ENCODE data around the gene ATP6V0A1.

The ATP6V0A1 gene

DNA sequence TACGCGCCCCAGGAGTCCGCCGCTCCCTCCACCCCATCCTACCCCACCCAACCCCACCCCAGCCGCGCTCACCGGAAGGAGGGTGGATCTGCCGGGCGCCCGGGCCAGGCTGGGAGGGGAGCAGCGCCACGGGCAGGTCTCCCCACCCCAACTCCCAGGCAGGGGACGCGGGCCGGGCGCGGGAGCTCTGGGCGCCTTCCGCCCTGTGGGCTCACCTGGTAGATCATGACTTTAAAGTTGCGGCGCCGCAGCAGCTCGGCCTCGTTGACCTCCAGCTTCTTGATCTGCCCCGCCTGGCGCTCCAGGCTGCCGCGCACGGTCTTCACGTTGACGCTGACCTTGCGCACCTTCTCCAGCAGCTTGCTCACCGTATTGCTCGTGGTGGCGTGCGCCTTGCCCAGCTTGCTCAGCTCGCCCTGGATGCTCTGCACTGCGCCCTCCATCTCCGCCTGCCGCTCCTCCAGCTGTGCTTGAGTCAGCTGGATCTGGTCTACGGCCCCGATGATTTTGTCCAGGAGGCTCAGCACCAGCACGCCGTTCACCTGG lies 36.2 kb upstream of the ATP6V0A1 start:
- Histone ChIP-seq H3K4me1 (ENCODE audit: control insufficient read depth in 1 of 2, insufficient read depth in 2 of 2, low read length in 2 of 2) (peaks cover 0 to 22% of the 10 kb centered on the region in 2 donors), H3K27ac (ENCODE audit: low read length) (peak overlapping the region; percentile 82), H3K9me3 (ENCODE audit: control insufficient read depth in 1 of 2, low read length in 2 of 2) (no peaks in the 10 kb centered on the region), H3K4me3 (ENCODE audit: low read depth in 1 of 2, low read length in 2 of 2) (peak overlapping the region; percentile 79 to 97), H3K36me3 (ENCODE audit: control insufficient read depth in 1 of 2, insufficient read depth in 2 of 2, low read length in 2 of 2) (no peaks in the 10 kb centered on the region), H3K27me3 (ENCODE audit: low read depth, low read length) (no peaks in the 10 kb centered on the region)

DNA sequence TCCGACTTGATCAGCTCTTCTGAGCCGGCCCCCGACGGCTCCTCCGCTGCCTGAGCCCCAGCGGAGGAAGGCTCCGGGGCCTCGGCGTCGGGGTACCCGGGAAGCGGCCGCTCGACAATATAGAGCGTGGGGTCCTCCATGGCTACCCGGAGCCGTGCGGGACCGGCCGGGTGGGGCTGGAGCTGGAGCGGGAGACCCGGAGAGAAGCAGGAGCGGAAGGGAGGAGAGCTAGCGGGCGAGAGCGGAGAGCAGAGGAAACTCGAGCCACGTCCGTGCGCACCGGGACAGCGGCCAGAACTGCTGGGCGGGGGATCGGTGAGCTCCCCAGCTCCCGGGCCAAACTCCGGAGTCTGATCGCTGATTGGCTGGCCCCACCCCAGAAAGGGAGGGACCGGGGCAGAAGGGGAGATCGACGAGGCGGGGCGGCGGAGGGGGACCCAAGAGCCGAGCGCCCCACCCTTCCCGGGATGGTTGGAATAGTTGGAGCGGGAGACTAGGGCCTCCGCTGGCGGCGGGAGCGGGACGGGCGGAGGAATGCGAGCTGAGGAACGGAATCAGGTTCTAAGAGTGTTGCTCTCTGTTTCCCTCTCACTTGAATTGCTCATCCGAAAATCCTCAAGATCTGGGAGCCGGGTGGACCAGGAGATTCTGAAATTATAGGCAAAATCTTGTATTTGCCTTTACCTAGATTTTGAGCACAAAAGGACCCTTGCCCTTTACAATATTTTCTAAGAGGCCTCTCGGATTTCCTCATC lies 35.5 kb upstream of the ATP6V0A1 start, which contains the start of gene CAVIN1:
TSS of gene CAVIN1 (minus strand) at position 299 of the 755 bp plus-strand sequence. CDS start at position 140, 159 bp downstream.
- Histone ChIP-seq H3K27me3 (ENCODE audit: low read depth, low read length) (no peaks in the 10 kb centered on the region), H3K27ac (ENCODE audit: low read length) (peak within 1 kb of the TSS; percentile 83), H3K4me1 (ENCODE audit: control insufficient read depth in 1 of 2, insufficient read depth in 2 of 2, low read length in 2 of 2) (peaks cover 0 to 18% of the 10 kb centered on the region in 2 donors), H3K4me3 (ENCODE audit: low read depth in 1 of 2, low read length in 2 of 2) (peak within 1 kb of the TSS; percentile 79 to 97), H3K9me3 (ENCODE audit: control insufficient read depth in 1 of 2, low read length in 2 of 2) (no peaks in the 10 kb centered on the region), H3K36me3 (ENCODE audit: control insufficient read depth in 1 of 2, insufficient read depth in 2 of 2, low read length in 2 of 2) (no peaks in the 10 kb centered on the region)

DNA sequence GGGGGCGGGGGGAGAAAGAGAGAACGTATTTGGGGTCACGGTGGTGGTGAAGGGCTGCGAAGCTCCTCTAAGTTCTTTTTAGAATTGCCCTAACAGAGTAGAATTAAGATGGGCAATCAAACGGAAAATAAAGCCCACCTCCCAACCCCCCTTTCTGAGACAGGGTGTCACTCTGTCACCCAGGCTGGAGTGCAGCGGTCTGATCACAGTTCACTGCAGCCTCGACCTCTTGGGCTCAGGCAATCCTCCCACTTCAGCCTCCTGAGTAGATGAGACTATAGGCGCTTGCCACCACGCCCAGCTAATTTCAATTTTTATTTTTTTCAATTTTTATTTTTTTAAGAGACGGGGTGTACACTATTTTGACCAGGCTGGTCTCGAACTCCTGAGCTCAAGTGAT lies 34.9 kb upstream of the ATP6V0A1 start:
- Histone ChIP-seq H3K27ac (ENCODE audit: low read length) (peak overlapping the region; percentile 83), H3K27me3 (ENCODE audit: low read depth, low read length) (no peaks in the 10 kb centered on the region), H3K4me3 (ENCODE audit: low read depth in 1 of 2, low read length in 2 of 2) (peak overlapping the region; percentile 23 to 97), H3K9me3 (ENCODE audit: control insufficient read depth in 1 of 2, low read length in 2 of 2) (no peaks in the 10 kb centered on the region), H3K4me1 (ENCODE audit: control insufficient read depth in 1 of 2, insufficient read depth in 2 of 2, low read length in 2 of 2) (peaks cover 0 to 16% of the 10 kb centered on the region in 2 donors), H3K36me3 (ENCODE audit: control insufficient read depth in 1 of 2, insufficient read depth in 2 of 2, low read length in 2 of 2) (no peaks in the 10 kb centered on the region)

DNA sequence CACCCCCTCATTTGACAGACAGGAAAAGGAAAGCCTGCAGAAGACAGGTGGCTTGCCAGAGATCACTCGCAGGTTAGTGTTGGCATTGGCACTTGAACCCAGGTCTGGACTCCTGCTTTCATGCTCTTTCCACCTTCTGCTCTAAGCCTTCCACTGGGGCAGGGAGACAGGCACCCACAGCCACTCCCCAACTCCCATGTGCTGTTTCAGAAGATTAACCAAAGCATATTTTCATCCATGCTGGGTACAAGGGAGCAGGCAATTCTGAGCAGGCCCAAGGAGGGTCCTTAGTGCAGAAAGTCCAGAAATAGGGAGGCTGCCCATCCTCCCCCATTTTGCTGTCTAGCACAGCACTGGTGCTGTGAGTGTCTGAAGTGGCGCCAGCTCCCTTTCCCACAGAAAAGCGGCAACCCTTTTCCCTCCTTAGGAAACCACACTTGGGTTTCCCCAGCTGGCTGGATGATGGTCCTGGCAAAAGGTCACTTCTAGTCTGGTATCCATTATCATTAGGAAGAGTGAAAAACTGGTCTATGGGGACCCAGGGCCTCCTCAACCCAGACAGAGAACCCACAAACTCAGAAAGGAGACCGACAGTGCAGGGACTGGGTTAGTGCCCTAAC lies 33.6 kb upstream of the ATP6V0A1 start:
- no peaks in the 10 kb centered on the region for H3K27me3 ChIP-seq (ENCODE audit: low read depth, low read length)
- no peaks in the 10 kb centered on the region for H3K36me3 ChIP-seq (ENCODE audit: control insufficient read depth in 1 of 2, insufficient read depth in 2 of 2, low read length in 2 of 2)
- no peak overlapping the region for H3K27ac ChIP-seq (ENCODE audit: low read length)
- H3K4me3 ChIP-seq (ENCODE audit: low read depth in 1 of 2, low read length in 2 of 2): no peak overlapping the region
- H3K4me1 ChIP-seq (ENCODE audit: control insufficient read depth in 1 of 2, insufficient read depth in 2 of 2, low read length in 2 of 2): peaks cover 0 to 19% of the 10 kb centered on the region in 2 donors
- H3K9me3 ChIP-seq (ENCODE audit: control insufficient read depth in 1 of 2, low read length in 2 of 2): no peaks in the 10 kb centered on the region

DNA sequence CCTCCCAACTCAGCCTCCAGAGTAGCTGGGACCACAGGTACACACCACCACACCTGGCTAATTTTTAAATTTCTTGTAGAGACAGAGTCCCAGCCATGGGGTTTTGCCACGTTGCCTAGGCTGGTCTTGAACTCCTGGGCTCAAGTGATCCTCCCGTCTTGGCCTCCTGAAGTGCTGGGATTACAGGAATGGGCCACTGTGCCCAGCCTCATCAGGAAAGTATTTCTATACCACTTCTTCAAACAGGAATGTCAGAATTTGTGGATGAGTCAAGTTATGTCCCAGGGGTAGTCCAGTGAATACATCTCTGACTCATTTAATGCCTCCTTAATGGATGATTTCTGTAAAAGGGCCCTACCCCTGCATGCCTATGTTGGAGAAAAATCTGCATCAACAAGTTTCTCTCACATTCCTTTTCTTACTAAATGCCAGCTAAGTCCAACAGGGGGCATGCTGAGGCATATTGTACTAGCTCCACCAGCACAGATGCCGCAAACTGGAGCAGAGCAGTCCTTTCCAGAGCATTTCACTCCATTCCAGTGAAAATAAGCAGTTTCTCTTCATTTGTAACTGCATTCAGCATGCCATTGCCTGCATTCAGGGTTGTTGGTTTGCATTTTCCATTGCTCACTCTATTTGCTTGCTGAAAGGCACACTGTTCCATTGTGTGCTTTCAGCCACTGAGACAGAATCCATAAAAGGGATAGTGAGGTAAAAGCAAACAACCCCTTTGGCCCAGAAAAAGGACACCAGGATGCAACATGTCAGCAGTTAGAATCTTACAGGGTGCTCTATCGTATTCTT lies 30.3 kb upstream of the ATP6V0A1 start:
- Histone ChIP-seq H3K9me3 (ENCODE audit: control insufficient read depth in 1 of 2, low read length in 2 of 2) (no peaks in the 10 kb centered on the region), H3K4me1 (ENCODE audit: control insufficient read depth in 1 of 2, insufficient read depth in 2 of 2, low read length in 2 of 2) (peaks cover 0 to 20% of the 10 kb centered on the region in 2 donors), H3K27me3 (ENCODE audit: low read depth, low read length) (no peaks in the 10 kb centered on the region), H3K36me3 (ENCODE audit: control insufficient read depth in 1 of 2, insufficient read depth in 2 of 2, low read length in 2 of 2) (no peaks in the 10 kb centered on the region), H3K27ac (ENCODE audit: low read length) (no peak overlapping the region), H3K4me3 (ENCODE audit: low read depth in 1 of 2, low read length in 2 of 2) (no peak overlapping the region)

DNA sequence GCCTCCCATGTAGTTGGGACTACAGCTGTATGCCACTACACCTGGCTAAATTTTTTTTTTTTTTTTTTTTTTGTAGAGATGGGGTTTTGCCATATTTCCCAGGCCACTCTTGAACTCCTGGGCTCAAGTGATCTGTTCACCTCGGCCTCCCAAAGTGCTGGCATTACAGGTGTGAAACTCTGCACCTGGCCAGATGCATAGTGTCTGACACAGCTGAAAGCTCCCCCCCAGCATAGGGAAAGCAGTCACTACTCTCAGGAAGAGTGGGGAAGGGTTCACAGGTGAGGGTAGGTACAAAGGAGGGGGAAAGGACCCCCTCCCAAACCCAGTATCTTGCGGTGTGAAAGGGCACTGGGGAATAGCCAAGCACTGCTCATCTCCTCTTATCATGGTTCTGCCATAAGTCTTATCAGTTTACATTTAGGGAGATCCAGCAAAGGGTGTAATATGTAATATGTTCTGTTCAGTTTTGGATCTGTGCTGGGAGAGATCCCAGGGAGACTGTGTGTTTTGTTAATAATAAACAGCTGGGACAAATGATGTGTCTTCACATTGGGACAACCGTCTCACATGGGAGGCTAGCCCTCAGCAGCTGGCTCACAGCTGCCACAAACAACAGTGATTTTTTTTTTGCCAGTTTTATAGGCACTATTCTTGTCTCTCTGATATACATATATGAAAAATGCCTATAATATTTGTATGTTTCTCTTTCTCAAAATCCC lies 28.8 kb upstream of the ATP6V0A1 start:
- Histone ChIP-seq H3K4me3 (ENCODE audit: low read depth in 1 of 2, low read length in 2 of 2) (no peak overlapping the region), H3K27me3 (ENCODE audit: low read depth, low read length) (no peaks in the 10 kb centered on the region), H3K36me3 (ENCODE audit: control insufficient read depth in 1 of 2, insufficient read depth in 2 of 2, low read length in 2 of 2) (no peaks in the 10 kb centered on the region), H3K27ac (ENCODE audit: low read length) (no peak overlapping the region), H3K4me1 (ENCODE audit: control insufficient read depth in 1 of 2, insufficient read depth in 2 of 2, low read length in 2 of 2) (peaks cover 0 to 16% of the 10 kb centered on the region in 2 donors), H3K9me3 (ENCODE audit: control insufficient read depth in 1 of 2, low read length in 2 of 2) (no peaks in the 10 kb centered on the region)

DNA sequence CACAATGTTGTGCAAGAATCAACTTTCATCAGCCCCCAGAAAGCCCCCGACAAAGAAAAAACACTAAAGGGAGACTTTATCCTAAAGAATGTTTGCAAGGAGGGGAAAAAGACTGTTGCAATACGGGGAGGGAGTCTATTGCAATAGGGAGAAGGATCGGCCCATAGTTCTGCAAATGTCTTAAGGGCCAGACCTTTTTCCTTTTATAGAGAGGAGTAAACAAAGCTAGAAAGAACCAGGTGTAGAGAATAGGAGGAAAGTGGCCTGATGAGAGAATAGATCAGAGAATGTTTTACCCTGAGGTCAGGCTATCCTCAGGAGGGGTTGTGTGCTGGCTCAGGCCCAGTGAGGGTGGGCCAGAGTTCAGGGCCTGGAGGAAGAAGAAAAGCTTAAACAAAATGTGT lies 26.9 kb upstream of the ATP6V0A1 start:
- Histone ChIP-seq H3K9me3 (ENCODE audit: control insufficient read depth in 1 of 2, low read length in 2 of 2) (no peaks in the 10 kb centered on the region), H3K4me3 (ENCODE audit: low read depth in 1 of 2, low read length in 2 of 2) (no peak overlapping the region), H3K4me1 (ENCODE audit: control insufficient read depth in 1 of 2, insufficient read depth in 2 of 2, low read length in 2 of 2) (peaks cover 0 to 16% of the 10 kb centered on the region in 2 donors), H3K36me3 (ENCODE audit: control insufficient read depth in 1 of 2, insufficient read depth in 2 of 2, low read length in 2 of 2) (no peaks in the 10 kb centered on the region), H3K27me3 (ENCODE audit: low read depth, low read length) (no peaks in the 10 kb centered on the region), H3K27ac (ENCODE audit: low read length) (no peak overlapping the region)

DNA sequence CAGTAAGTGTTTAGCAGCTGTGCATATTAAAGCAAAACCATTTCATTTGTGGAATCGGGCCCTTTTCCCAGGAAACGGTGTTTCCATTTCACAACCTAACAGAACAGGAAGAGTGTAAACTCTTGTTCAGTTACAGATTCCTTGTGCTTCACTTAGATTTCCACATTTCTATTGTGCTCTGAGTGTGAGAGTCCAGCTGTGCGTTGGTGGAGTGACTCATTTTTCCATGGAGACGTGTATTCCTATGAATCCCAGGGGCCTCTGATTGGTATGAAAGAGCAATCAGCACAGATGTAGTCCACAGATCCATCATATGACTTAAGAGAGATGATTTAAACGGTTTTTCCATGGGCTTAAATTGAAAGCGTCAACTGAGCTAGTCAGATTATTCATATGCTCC lies 22.3 kb upstream of the ATP6V0A1 start:
- Histone ChIP-seq H3K27ac (ENCODE audit: low read length) (no peak overlapping the region), H3K27me3 (ENCODE audit: low read depth, low read length) (no peaks in the 10 kb centered on the region), H3K9me3 (ENCODE audit: control insufficient read depth in 1 of 2, low read length in 2 of 2) (no peaks in the 10 kb centered on the region), H3K4me3 (ENCODE audit: low read depth in 1 of 2, low read length in 2 of 2) (no peak overlapping the region), H3K4me1 (ENCODE audit: control insufficient read depth in 1 of 2, insufficient read depth in 2 of 2, low read length in 2 of 2) (peaks cover 0 to 2% of the 10 kb centered on the region in 2 donors), H3K36me3 (ENCODE audit: control insufficient read depth in 1 of 2, insufficient read depth in 2 of 2, low read length in 2 of 2) (no peaks in the 10 kb centered on the region)

DNA sequence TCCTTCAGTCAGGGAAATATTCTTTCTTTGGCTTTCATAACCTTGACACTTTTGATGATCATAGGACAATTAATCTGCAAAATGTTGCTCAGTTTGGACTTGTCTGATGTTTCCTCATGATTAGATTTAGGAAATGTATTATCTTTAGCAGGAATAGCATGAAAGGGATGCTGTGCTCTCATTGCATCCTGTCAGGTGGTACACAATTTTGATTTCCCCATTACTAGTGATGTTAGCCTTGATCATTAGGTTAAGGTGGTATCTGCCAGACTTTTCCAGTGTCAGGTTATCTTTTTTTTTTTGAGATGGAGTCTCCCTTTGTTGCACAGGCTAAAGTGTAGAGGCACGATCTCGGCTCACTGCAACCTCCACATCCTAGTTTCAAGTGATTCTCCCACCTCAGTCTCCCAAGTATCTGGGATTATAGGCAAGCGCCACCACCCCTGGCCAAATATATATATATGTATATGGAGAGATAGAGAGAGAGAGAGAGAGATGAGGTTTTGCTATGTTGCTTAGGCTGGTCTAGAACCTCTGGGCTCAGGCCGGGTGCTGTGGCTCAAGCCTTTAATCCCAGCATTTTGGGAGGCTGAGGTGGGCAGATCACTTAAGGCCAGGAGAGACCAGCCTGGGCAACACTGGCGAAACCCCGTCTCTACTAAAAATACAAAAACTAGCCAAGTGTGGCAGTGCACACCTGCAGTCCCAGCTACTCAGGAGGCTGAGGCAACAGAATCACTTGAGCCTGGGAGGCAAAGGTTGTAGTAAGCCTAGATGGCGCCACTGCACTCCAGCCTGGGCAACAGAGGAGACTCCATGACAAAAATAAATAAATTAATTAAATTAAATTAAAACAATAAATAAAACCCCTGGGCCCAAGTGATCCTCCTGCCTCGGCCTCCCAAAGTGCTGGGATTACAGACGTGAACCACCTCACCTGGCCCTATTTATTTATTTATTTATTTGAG lies 19.8 kb upstream of the ATP6V0A1 start:
- H3K9me3 ChIP-seq (ENCODE audit: control insufficient read depth in 1 of 2, low read length in 2 of 2): no peaks in the 10 kb centered on the region
- H3K27me3 ChIP-seq (ENCODE audit: low read depth, low read length): no peaks in the 10 kb centered on the region

More for the DNA sequence above, 19.8 kb upstream of the ATP6V0A1 start:
- H3K27ac ChIP-seq (ENCODE audit: low read length): no peak overlapping the region
- H3K4me1 ChIP-seq (ENCODE audit: control insufficient read depth in 1 of 2, insufficient read depth in 2 of 2, low read length in 2 of 2): peaks cover 0 to 4% of the 10 kb centered on the region in 2 donors
- H3K36me3 ChIP-seq (ENCODE audit: control insufficient read depth in 1 of 2, insufficient read depth in 2 of 2, low read length in 2 of 2): no peaks in the 10 kb centered on the region
- no peak overlapping the region for H3K4me3 ChIP-seq (ENCODE audit: low read depth in 1 of 2, low read length in 2 of 2)

All from muscle layer of duodenum (tissue), 2 donors.